Calu3 (cell line): ENCODE data around the gene PIK3AP1. TPM values are rescaled to one million over a fixed set of nuclear protein-coding genes. Genes with fewer than 3 reads are reported as not detected.
A peak's percentile ranks its signal among the peaks of the same experiment; 100 is the strongest.
"Not testable (repeated sequence)": the region's sequence is repeated elsewhere in the genome, so short reads cannot be mapped to it uniquely, and the experiment has no call there.

Experiments
- BruUV-seq: library from RNA; stranded (reverse); fragments of 400-500 nt; replicated peaks from 2 replicates; lab custom pipeline; 2021; lab: Mats Ljungman, UMichigan
- CTCF ChIA-PET: fragments of 300-600 bp; sonication (Branson Sonifier 250); formaldehyde crosslinking; loops from one replicate; lab custom pipeline; 2022; ENCODE audit warnings: antibody characterized with exemption; lab: Charles Lee
- DNase-seq: peaks from one replicate; pipeline ENCODE4 v3.0.0; 2022
- H3K27ac Mint-ChIP-seq: one replicate; pipeline ENCODE4 v1.8.0; 2022; ENCODE audit warnings: mixed read lengths; ENCODE audit not compliant: unreplicated experiment
- H3K27me3 Mint-ChIP-seq: one replicate; pipeline ENCODE4 v1.8.0; 2022; ENCODE audit warnings: mixed read lengths; ENCODE audit not compliant: unreplicated experiment
- H3K36me3 Mint-ChIP-seq: one replicate; pipeline ENCODE4 v1.8.0; 2022; ENCODE audit warnings: mild to moderate bottlenecking, moderate library complexity, mixed read lengths; ENCODE audit not compliant: insufficient read depth, unreplicated experiment
- H3K4me1 Mint-ChIP-seq: one replicate; pipeline ENCODE4 v1.8.0; 2022; ENCODE audit warnings: mild to moderate bottlenecking, low read depth, mixed read lengths; ENCODE audit not compliant: unreplicated experiment
- H3K4me3 Mint-ChIP-seq: one replicate; pipeline ENCODE4 v1.8.0; 2022; ENCODE audit warnings: mild to moderate bottlenecking, low read depth, moderate library complexity, mixed read lengths; ENCODE audit not compliant: unreplicated experiment
- H3K9me3 Mint-ChIP-seq: one replicate; pipeline ENCODE4 v1.8.0; 2022; ENCODE audit warnings: low read depth, mixed read lengths; ENCODE audit not compliant: unreplicated experiment
- CTCF ChIP-seq: fragments of 200-600 bp; IDR thresholded peaks from one replicate; pipeline ENCODE4 v1.8.0; 2022; ENCODE audit warnings: antibody characterized with exemption; ENCODE audit not compliant: unreplicated experiment
- intact Hi-C: fragments of 100-400 bp; cut with micrococcal nuclease; formaldehyde crosslinking; loops from one replicate; pipeline ENCODE4 v1.10.0; 2022; ENCODE audit not compliant: unreplicated experiment
- total RNA-seq: library from RNA; stranded (reverse); gene quantifications from 2 replicates; pipeline ENCODE4 v1.2.3, GENCODE V29; 2022

Gene PIK3AP1
- total RNA-seq, 1 experiment from 2014 or later, result 117 TPM

GRCh38 chr10:96578022-96578421 is 142.3 kb downstream of the PIK3AP1 start:
- Mint-ChIP-seq H3K27ac (peak overlapping the region; percentile 92), H3K4me1 (peaks cover 41% of the 10 kb centered on the region), H3K9me3 (no peaks in the 10 kb centered on the region), H3K4me3 (peak overlapping the region; percentile 63), H3K27me3 (no peaks in the 10 kb centered on the region), H3K36me3 (peaks cover 43% of the 10 kb centered on the region)
- TF ChIP-seq CTCF, result no peak
- no peak for DNase-seq
- CTCF ChIA-PET, result interaction anchor here (1.4 kb wide), 1 partner anchor 36 kb away, joined by 7 read pairs; no protein-coding TSS in a partner anchor
- intact Hi-C loops, result no loop called here
- BruUV-seq, result no TSS peak

GRCh38 chr10:96577069-96577468 is 143.2 kb downstream of the PIK3AP1 start:
- no peaks in the 10 kb centered on the region for H3K27me3 Mint-ChIP-seq
- peaks cover 41% of the 10 kb centered on the region for H3K36me3 Mint-ChIP-seq
- intact Hi-C loops, result no loop called here
- peak overlapping the region; percentile 92 for H3K27ac Mint-ChIP-seq
- H3K9me3 Mint-ChIP-seq, result no peaks in the 10 kb centered on the region
- DNase-seq, result peak; percentile 21
- H3K4me1 Mint-ChIP-seq, result peaks cover 40% of the 10 kb centered on the region
- H3K4me3 Mint-ChIP-seq, result no peak overlapping the region
- CTCF ChIA-PET, result interaction anchor here (0.6 to 1.4 kb wide), 6 partner anchors 36 to 137 kb away, joined by 3 to 7 read pairs (median 4); no protein-coding TSS in a partner anchor
- no peak for TF ChIP-seq CTCF
- BruUV-seq, result no TSS peak

GRCh38 chr10:96576277-96576980 is 143.9 kb downstream of the PIK3AP1 start:
- Mint-ChIP-seq H3K36me3 (peaks cover 47% of the 10 kb centered on the region), H3K9me3 (no peaks in the 10 kb centered on the region), H3K4me1 (peaks cover 46% of the 10 kb centered on the region), H3K27me3 (no peaks in the 10 kb centered on the region), H3K4me3 (no peak overlapping the region), H3K27ac (peak overlapping the region; percentile 92)
- BruUV-seq, result no TSS peak
- no peak for TF ChIP-seq CTCF
- CTCF ChIA-PET, result interaction anchor here (0.6 to 1.4 kb wide), 6 partner anchors 35 to 138 kb away, joined by 3 to 7 read pairs (median 4); no protein-coding TSS in a partner anchor
- intact Hi-C loops, result no loop called here
- DNase-seq, result no peak

GRCh38 chr10:96574564-96574963 is 145.8 kb downstream of the PIK3AP1 start:
- intact Hi-C loops, H3K4me3 Mint-ChIP-seq, H3K27me3 Mint-ChIP-seq, CTCF ChIA-PET, DNase-seq, BruUV-seq, H3K9me3 Mint-ChIP-seq, H3K27ac Mint-ChIP-seq: not testable (repeated sequence)
- Mint-ChIP-seq H3K4me1 (peaks cover 42% of the 10 kb centered on the region), H3K36me3 (peaks cover 42% of the 10 kb centered on the region)

GRCh38 chr10:96573036-96573435 is 147.3 kb downstream of the PIK3AP1 start:
- peaks cover 43% of the 10 kb centered on the region for H3K36me3 Mint-ChIP-seq
- H3K27ac Mint-ChIP-seq, result no peak overlapping the region
- CTCF ChIA-PET, result interaction anchor here (0.6 to 0.7 kb wide), 2 partner anchors 220 to 1011 kb away, joined by 5 read pairs; partner anchors contain the start of gene HOGA1
- DNase-seq, result no peak
- no peaks in the 10 kb centered on the region for H3K9me3 Mint-ChIP-seq
- TF ChIP-seq CTCF, result no peak
- no TSS peak for BruUV-seq
- no peaks in the 10 kb centered on the region for H3K27me3 Mint-ChIP-seq
- H3K4me1 Mint-ChIP-seq, result peaks cover 33% of the 10 kb centered on the region
- intact Hi-C loops, result no loop called here
- no peak overlapping the region for H3K4me3 Mint-ChIP-seq
